Chondrocyte (in vitro differentiated cells): ENCODE results near the gene FAT1. TPM values are rescaled to one million over a fixed set of nuclear protein-coding genes. Genes with fewer than 3 reads are reported as not detected.
A peak's percentile ranks its signal among the peaks of the same experiment; 100 is the strongest.

Source experiments
- DNase-seq: peaks from one replicate; pipeline ENCODE4 v3.0.0; 2021; ENCODE audit warnings: mixed read lengths, low spot score
- H3K27ac Mint-ChIP-seq: one replicate; pipeline ENCODE4 v1.8.0; 2021; ENCODE audit warnings: mild to moderate bottlenecking, moderate library complexity, mixed read lengths; ENCODE audit not compliant: unreplicated experiment
- H3K27me3 Mint-ChIP-seq: 2 replicates; pipeline ENCODE4 v1.8.0; 2021; ENCODE audit warnings: low read depth, mixed read lengths
- H3K36me3 Mint-ChIP-seq: 2 replicates; pipeline ENCODE4 v1.8.0; 2021; ENCODE audit warnings: low read depth, mixed read lengths
- H3K4me1 Mint-ChIP-seq: 2 replicates; pipeline ENCODE4 v1.8.0; 2021; ENCODE audit warnings: low read depth, mild to moderate bottlenecking, mixed read lengths
- H3K4me3 Mint-ChIP-seq: one replicate; pipeline ENCODE4 v1.8.0; 2021; ENCODE audit warnings: mild to moderate bottlenecking, moderate library complexity, mixed read lengths; ENCODE audit not compliant: unreplicated experiment
- H3K9me3 Mint-ChIP-seq: 2 replicates; pipeline ENCODE4 v1.8.0; 2021; ENCODE audit warnings: low read depth, mixed read lengths
- CTCF ChIP-seq: fragments of 200-600 bp; sonication (generic); IDR thresholded peaks from 2 replicates; pipeline ENCODE4 v1.5.0; 2021; ENCODE audit warnings: antibody characterized with exemption, mild to moderate bottlenecking, moderate library complexity
- total RNA-seq: library from RNA; stranded (reverse); gene quantifications from 3 replicates; pipeline ENCODE4 v1.2.1, GENCODE V29; 2021

FAT1 gene
- total RNA-seq, 1 donor from 2014 or later = 671 TPM

GRCh38 chr4:186719925-186720694 is 3.5 kb downstream of the FAT1 start:
- Mint-ChIP-seq H3K36me3 (peaks cover 7% of the 10 kb centered on the region), H3K27me3 (no peaks in the 10 kb centered on the region), H3K27ac (no peak overlapping the region), H3K4me1 (peaks cover 47% of the 10 kb centered on the region), H3K4me3 (no peak overlapping the region), H3K9me3 (peaks cover 1% of the 10 kb centered on the region)
- DNase-seq = no peak
- TF ChIP-seq CTCF = peak; percentile 79

- no peak for DNase-seq
- no peak overlapping the region for H3K4me3 Mint-ChIP-seq
- no peaks in the 10 kb centered on the region for H3K27me3 Mint-ChIP-seq
- peaks cover 2% of the 10 kb centered on the region for H3K9me3 Mint-ChIP-seq
- no peak for TF ChIP-seq CTCF
- peak overlapping the region; percentile 57 for H3K27ac Mint-ChIP-seq
- peaks cover 69% of the 10 kb centered on the region for H3K4me1 Mint-ChIP-seq
- H3K36me3 Mint-ChIP-seq = peaks cover 4% of the 10 kb centered on the region
Measured at GRCh38 chr4:186717556-186717955, 6.1 kb downstream of the FAT1 start.

GRCh38 chr4:186715077-186715476 is 8.6 kb downstream of the FAT1 start:
- H3K27me3 Mint-ChIP-seq = no peaks in the 10 kb centered on the region
- peaks cover 2% of the 10 kb centered on the region for H3K9me3 Mint-ChIP-seq
- peaks cover 5% of the 10 kb centered on the region for H3K36me3 Mint-ChIP-seq
- TF ChIP-seq CTCF = no peak
- DNase-seq = no peak
- H3K27ac Mint-ChIP-seq = peak overlapping the region; percentile 60
- peaks cover 68% of the 10 kb centered on the region for H3K4me1 Mint-ChIP-seq
- no peak overlapping the region for H3K4me3 Mint-ChIP-seq

GRCh38 chr4:186714006-186714675 is 9.5 kb downstream of the FAT1 start:
- DNase-seq = no peak

More at GRCh38 chr4:186714006-186714675, 9.5 kb downstream of the FAT1 start:
- Mint-ChIP-seq H3K27me3 (no peaks in the 10 kb centered on the region), H3K27ac (peak overlapping the region; percentile 86), H3K9me3 (peaks cover 2% of the 10 kb centered on the region), H3K4me3 (no peak overlapping the region), H3K36me3 (peaks cover 10% of the 10 kb centered on the region), H3K4me1 (peaks cover 75% of the 10 kb centered on the region)
- no peak for TF ChIP-seq CTCF
